ENCODE data around the gene DCUN1D3.

DCUN1D3 gene

GRCh38 chr16:20870122-20870820 is 29.9 kb downstream of the DCUN1D3 start:
- intact Hi-C loops (cut with DNase I; ENCODE audit: low total_unique reads): no loop called here
- DNase-seq: peak in 1 of 2 donors; percentile 29
- no peaks in the 10 kb centered on the region for H3K36me3 ChIP-seq
- no peaks in the 10 kb centered on the region for H3K9me3 ChIP-seq
- H3K4me1 ChIP-seq: peaks cover 0 to 100% (median 92%) of the 10 kb centered on the region in 4 donors
- no peaks in the 10 kb centered on the region for H3K27me3 ChIP-seq
- H3K4me3 ChIP-seq: no peak overlapping the region
- TF ChIP-seq CTCF (IDR thresholded peaks at IDR 0.05): no peak
- H3K27ac ChIP-seq: peak overlapping the region; percentile 71 to 74

- Histone ChIP-seq H3K36me3 (no peaks in the 10 kb centered on the region), H3K9me3 (no peaks in the 10 kb centered on the region), H3K27ac (peak overlapping the region; percentile 71 to 74), H3K4me3 (peak overlapping the region; percentile 4 to 40), H3K27me3 (no peaks in the 10 kb centered on the region), H3K4me1 (peaks cover 0 to 98% (median 84%) of the 10 kb centered on the region in 4 donors)
- peak; percentile 84 to 95 for DNase-seq
- no peak for TF ChIP-seq CTCF (IDR thresholded peaks at IDR 0.05)
- intact Hi-C loops (cut with DNase I; ENCODE audit: low total_unique reads): loop anchor here (5.0 kb wide), 1 partner anchor 33 kb away; the partner anchor contains the start of genes DCUN1D3 and LYRM1
Measured at GRCh38 chr16:20868890-20869289, 31.3 kb downstream of the DCUN1D3 start.

GRCh38 chr16:20867585-20867984 is 32.6 kb downstream of the DCUN1D3 start:
- no peak for DNase-seq
- peak overlapping the region; percentile 4 to 40 for H3K4me3 ChIP-seq
- peak overlapping the region; percentile 71 to 74 for H3K27ac ChIP-seq
- H3K9me3 ChIP-seq: no peaks in the 10 kb centered on the region
- H3K36me3 ChIP-seq: no peaks in the 10 kb centered on the region
- H3K4me1 ChIP-seq: peaks cover 0 to 98% (median 80%) of the 10 kb centered on the region in 4 donors
- intact Hi-C loops (cut with DNase I; ENCODE audit: low total_unique reads): loop anchor here (5.0 kb wide), 1 partner anchor 35 kb away; the partner anchor contains the start of genes DCUN1D3 and LYRM1
- H3K27me3 ChIP-seq: no peaks in the 10 kb centered on the region
- no peak for TF ChIP-seq CTCF (IDR thresholded peaks at IDR 0.05)

- intact Hi-C loops (cut with DNase I; ENCODE audit: low total_unique reads): loop anchor here (5.0 kb wide), 1 partner anchor 36 kb away; the partner anchor contains the start of genes DCUN1D3 and LYRM1
- peaks cover 0 to 98% (median 80%) of the 10 kb centered on the region in 4 donors for H3K4me1 ChIP-seq
- peak overlapping the region; percentile 71 to 74 for H3K27ac ChIP-seq
- no peaks in the 10 kb centered on the region for H3K9me3 ChIP-seq
- TF ChIP-seq CTCF (IDR thresholded peaks at IDR 0.05): no peak
- H3K4me3 ChIP-seq: peak overlapping the region in 1 of 2 donors; percentile 40
- no peaks in the 10 kb centered on the region for H3K27me3 ChIP-seq
- H3K36me3 ChIP-seq: peaks cover 5 to 7% (median 7%) of the 10 kb centered on the region in 3 donors
- no peak for DNase-seq
Measured at GRCh38 chr16:20866801-20867200, 33.4 kb downstream of the DCUN1D3 start.

- peaks cover 0 to 98% (median 78%) of the 10 kb centered on the region in 4 donors for H3K4me1 ChIP-seq
- H3K27ac ChIP-seq: peak overlapping the region; percentile 71 to 74
- H3K27me3 ChIP-seq: no peaks in the 10 kb centered on the region
- no peak for TF ChIP-seq CTCF (IDR thresholded peaks at IDR 0.05)
- H3K36me3 ChIP-seq: peaks cover 6 to 12% (median 12%) of the 10 kb centered on the region in 3 donors
- peak overlapping the region in 1 of 2 donors; percentile 40 for H3K4me3 ChIP-seq
- peak; percentile 38 to 82 for DNase-seq
- intact Hi-C loops (cut with DNase I; ENCODE audit: low total_unique reads): loop anchor here (5.0 kb wide), 1 partner anchor 36 kb away; the partner anchor contains the start of genes DCUN1D3 and LYRM1
- H3K9me3 ChIP-seq: no peaks in the 10 kb centered on the region
Measured at GRCh38 chr16:20866145-20866772, 33.9 kb downstream of the DCUN1D3 start.

Measured in tibial artery (tissue), 4 donors.